Head of caudate nucleus (tissue), 42 donors: Measurements from ENCODE around the gene SLC6A20.
A peak's percentile ranks its signal among the peaks of the same experiment; 100 is the strongest.

Experiments
- DNase-seq, 42 donors: peaks; one replicate each; pipeline versions ENCODE4 v3.0.0 to v3.0.0-alpha.2; 2020 to 2021; ENCODE audit warnings: mixed read lengths in 7 of 42
- intact Hi-C: fragments of 100-400 bp; cut with DNase I; formaldehyde crosslinking; loops from one replicate; pipeline ENCODE4 v1.15.0; 2022

The SLC6A20 gene

DNA sequence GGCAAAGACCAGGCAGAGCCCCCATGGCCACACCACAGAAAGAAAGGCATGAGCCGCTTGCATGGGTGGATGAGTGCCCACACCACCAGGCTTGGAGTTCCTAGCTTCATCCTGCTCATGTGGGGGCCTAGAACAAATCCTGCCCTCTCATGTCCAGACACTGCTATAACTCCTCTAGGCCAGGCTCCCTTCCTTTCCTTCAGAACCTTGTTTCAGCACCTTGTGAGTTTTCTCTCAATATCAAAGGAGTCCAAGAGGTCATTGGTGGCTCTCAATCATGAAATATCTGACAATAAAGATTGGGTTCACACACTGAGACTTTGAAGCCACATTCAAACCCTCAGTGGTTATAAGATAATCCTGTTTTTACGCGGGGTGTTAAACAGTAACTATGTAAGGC is 12.7 kb downstream of the SLC6A20 start:
- intact Hi-C loops, result no loop called here
- peak in 3 of 42 donors; percentile 5 to 8 (median 6) for DNase-seq

DNA sequence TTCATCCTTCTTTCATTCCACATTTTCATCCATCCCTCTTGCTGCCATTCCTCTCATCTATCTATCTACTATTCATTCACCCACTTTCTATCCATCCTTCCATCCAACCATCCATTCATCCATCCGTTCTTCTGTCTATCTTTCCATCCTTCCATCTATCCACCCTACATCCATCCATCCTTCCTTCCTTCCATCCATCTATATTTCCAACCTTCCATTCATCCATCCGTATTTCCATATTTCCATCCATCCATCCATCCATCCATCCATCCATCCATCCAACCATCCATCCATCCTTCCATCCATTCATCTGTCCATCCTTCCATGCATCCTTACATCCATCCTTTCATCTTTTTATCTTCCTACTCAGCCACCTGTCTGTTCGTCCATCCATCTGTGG is 14.0 kb downstream of the SLC6A20 start:
- intact Hi-C loops, result no loop called here
- no peak for DNase-seq

DNA sequence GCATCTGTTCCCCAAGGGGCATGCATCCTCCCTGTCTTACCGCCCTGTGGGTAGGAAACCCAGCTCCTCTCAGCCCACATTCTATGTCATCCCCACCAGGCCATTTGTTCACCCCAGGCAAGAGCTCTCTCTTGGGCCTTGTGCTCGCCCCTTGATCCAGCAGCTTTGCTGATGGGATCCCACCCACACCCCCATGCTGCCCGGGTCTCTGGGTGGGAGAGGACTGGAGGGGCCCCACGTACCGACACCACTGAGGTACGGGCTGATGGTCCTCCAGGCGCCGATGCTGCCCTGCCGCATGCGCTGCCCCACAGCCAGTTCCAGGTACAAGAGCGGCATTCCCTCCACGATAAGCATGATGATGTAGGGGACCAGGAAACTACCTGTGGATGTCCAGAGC is 14.5 kb downstream of the SLC6A20 start:
- DNase-seq, result peak in 4 of 42 donors; percentile 2 to 22 (median 8)
- intact Hi-C loops, result no loop called here

GRCh38 chr3:45781271-45781670 is 15.1 kb downstream of the SLC6A20 start:
- intact Hi-C loops, result no loop called here
- DNase-seq, result peak in 2 of 42 donors; percentile 1 to 2

DNA sequence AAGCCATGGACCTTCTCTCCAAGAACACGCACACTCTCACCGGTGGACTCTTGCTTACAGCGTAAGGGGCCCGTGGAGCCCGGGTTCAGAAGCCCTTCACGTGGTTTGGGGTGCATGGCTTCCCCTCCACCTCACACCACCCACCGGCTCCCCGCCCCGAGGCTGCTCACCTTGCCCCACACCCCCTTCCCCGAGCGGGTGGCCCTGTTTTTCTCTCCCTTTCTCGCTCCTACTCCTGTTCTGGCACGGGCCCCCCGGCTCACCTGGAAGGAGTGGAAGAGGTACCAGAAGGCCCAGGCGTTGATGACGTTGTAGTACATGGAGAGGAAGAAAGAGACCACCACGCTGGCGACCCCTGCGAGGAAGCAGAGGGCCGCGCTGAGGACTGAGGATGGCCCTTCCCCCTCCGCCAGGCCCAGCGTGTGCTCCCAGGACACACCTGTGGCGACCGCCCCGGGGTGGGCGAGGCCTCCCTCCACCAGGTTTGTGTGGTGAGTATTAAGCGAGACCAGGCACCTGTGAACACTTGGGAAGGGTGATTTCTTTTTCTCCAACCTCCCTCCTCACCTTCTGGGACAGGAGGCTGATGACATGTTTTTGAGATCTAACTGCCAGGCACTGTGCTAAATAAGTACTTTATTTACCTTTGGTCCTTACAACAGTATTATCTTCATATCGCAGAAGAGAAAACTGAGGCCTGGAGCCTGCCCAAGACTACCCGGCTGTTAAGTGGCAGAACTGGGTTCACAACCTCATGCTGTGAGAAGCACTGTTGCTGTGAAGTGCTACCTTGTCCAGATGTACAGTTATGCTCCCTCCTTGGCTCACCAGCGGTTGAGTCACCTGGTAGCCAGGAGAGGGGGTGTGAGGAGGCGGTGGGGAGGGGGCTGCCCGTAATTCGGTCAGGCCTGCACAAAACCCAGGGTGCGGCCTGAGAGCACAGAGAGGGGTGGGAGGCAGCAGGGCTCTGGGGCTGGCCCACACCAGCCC is 16.3 kb downstream of the SLC6A20 start:
- intact Hi-C loops, result no loop called here
- peak in 1 of 42 donors; percentile 8 for DNase-seq

GRCh38 chr3:45778761-45779201 is 17.6 kb downstream of the SLC6A20 start:
- DNase-seq, result peak in 1 of 42 donors; percentile 8
- intact Hi-C loops, result no loop called here

DNA sequence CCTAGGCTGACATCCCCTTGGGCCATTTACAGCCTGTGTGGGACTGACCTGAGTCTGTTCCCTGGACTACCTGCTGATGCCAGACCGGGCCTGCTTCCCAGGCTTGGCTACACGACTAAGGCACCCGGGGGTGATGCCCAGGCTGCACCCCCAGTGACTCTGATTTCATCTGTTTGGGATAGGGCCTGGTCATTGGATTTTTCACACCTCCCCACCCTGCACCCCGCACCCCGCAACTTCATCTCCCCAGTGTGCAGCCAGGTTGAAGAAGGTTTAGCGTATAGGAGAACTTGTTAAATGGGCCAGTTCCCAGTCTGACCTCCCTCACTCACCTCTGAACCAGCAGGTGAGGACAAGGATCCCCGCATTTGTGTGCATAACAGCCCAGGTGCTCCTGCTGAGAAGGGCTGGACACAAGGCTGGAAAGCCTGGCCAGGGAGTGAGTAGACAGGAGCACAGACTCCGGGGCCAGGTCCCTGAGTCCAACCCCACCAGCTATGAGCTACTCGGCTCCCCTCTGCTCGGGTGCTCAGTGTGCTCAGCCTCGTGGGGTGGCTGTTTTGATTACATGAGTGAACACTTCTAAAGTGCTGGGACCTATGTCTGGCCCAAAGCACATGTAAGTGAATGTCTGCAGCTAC is 18.5 kb downstream of the SLC6A20 start:
- peak in 1 of 42 donors; percentile 10 for DNase-seq
- intact Hi-C loops, result no loop called here

- intact Hi-C loops, result no loop called here
- DNase-seq, result peak in 1 of 42 donors; percentile 3
Observed at GRCh38 chr3:45777111-45777745, 19.1 kb downstream of the SLC6A20 start.

- intact Hi-C loops, result no loop called here
- peak in 1 of 42 donors; percentile 19 for DNase-seq
Observed at GRCh38 chr3:45776611-45777010, 19.7 kb downstream of the SLC6A20 start.

GRCh38 chr3:45776301-45776595 is 20.1 kb downstream of the SLC6A20 start:
- DNase-seq, result no peak

GRCh38 chr3:45775571-45776300 is 20.6 kb downstream of the SLC6A20 start:
- intact Hi-C loops, result no loop called here
- peak in 1 of 42 donors; percentile 33 for DNase-seq

More at GRCh38 chr3:45776301-45776595, 20.1 kb downstream of the SLC6A20 start:
- intact Hi-C loops, result no loop called here

DNA sequence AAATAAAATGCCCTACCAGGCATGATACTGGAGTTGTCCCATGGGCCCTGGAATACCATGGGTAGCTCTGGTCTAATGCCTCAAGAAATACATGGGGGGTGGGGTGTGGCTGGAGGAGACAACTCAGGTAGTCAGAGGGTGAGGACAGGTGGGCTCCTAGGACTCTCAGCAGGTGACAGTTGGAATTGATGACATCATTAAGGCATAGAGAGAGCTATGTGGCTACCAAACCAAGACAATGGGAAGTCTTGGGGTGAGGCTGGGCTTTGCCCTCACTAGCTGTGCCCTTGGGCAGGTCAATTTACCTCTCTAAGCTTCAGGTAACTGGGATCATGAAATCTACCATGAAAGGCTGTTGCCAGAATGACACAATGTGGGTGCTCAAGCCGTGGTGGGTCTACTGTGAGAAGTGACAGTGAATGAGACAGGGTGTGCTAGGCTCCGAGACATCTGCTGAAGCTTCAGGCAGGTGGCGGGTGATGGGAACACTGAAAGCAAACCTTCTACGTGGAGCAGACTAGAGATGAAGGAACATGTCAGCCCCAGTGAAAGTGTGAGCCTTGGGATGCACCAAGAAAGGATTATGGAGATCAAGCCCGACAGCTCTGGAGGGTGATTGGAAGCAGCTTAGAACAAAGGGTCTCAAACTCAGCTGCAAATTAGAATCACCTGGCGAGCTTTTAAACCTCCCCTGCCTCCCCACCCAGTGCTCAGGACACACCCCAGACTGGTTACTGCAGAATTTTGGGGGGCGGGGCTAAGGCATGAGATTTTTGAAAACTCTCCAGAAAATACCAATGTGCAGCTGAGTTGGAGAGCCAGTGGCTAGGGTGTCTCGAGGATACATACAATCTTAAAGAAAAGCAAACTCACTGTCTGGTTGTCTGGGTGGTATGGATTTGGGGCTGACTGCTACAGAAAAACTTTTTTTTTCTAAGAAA is 21.5 kb downstream of the SLC6A20 start:
- peak in 1 of 42 donors; percentile 6 for DNase-seq

DNA sequence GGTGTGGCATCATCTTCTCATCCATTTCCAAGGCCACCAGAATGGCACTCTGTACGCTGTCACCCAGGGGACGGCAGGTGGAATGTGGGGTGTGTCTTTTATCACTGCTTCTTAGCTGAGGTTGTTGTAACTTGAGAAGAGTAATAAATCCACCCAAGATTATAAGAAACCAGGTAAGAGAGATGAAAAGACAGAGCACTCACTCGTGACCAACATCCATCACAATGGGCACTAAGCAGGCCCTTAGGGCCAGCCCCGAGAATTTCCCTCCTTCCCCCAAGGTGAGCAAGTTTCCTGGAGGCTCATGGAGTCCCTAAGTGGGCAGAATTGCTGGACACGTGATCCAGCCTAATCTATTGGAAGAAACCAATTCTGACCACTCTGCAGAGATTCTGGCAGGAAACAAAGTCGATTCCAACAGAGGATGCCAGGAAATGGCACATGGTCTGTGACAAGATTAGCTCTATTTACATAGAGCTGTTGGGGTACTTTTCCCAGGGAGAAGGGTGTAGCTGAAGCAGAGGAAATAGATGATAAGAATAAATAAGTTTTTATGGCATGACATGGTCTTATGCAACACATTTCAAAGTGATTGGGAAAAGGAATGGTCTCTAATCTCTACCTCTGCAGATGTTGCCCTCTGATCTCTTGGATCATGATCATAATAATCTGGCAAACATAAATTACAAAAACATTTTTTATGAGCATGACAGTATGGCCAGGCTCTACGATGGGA is 22.5 kb downstream of the SLC6A20 start:
- intact Hi-C loops, result no loop called here
- DNase-seq, result peak in 1 of 42 donors; percentile 6

More for the DNA sequence above, 21.5 kb downstream of the SLC6A20 start:
- intact Hi-C loops, result no loop called here

DNA sequence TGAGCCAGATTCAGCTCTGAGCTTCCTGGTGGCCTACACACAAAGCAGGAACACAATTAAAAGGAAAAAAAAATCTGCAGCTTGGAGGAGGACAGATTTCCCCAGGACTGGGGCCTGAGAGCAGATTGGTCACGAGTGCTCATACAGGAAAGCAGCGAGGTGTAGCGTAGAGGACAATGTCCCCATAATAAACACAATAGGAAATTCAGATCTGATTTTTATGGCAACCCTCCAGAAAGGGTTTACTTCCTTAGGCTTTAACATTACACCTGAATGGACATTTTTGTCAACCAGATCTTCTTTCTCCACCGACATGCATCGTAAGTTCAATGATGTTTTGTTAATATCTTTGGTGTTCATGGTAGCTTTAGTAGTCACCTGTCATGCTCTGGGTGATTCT is 23.3 kb downstream of the SLC6A20 start:
- intact Hi-C loops, result no loop called here
- no peak for DNase-seq

DNA sequence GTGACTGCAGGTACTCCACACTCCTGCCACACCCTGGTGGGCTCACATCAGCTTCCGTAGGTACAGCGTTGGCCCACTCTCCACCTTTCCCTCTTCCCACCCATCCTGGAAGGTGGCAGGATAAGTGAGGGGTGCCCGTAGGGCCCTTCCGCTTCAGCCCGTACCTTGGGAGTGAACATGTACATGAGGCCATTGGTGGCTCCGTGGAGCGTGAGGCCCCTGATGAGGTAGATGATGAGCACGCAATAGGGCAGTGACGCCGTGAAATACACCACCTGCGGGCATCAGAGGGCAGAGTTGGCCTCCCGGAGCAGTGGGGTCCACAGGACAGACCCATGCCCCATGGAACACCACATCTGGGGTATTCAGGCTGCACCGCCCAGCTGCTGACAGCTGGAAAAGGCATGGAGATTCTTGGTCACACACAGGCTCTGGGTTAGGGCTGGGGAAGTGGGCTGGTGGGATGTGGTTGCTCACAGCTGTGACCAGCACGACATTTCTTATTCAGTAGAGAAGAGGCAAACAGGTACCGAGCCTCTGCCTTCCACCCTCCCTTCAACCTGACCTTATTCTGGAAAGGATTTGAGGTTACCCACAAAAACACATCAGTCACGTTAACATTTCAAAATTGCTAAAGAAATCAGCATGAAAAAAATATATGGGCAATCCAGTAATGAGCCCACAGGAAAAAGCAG is 23.8 kb downstream of the SLC6A20 start:
- intact Hi-C loops, result no loop called here
- no peak for DNase-seq

DNA sequence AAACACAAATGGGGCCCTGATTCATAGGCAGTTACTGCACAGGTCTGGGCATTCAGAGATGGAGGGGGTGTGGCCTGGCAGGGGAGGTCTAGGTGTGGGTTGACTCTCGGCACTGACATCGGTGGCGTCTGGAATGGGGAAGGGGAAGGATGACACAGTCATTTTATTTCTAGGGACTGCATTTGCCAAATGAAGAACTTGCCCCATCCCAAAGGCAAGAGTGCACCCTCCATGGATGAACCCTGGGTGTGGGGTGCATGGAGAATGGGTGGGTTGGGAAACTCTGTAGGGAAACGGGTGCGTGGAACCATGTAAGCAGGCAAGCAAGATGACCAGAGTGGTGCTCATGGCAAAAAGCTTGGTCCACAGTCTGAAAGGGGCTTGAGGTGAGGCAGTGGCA is 24.5 kb downstream of the SLC6A20 start:
- intact Hi-C loops, result no loop called here
- DNase-seq, result no peak
